ENCODE results near the gene ATG16L1.

- TF ChIP-seq CTCF (IDR thresholded peaks at IDR 0.05; ENCODE audit: borderline replicate concordance, extremely low read depth, low read length, poor library complexity, severe bottlenecking) (no peak), EZH2 (IDR thresholded peaks at IDR 0.05; ENCODE audit: borderline replicate concordance, low read depth, low read length, severe bottlenecking) (no peak)
Observed at GRCh38 chr2:233247744-233248143, 3.7 kb upstream of the ATG16L1 start.

All from DND-41 (cell line).